Activated T-helper 1 cell treated with anti-CD3 and anti-CD28 coated beads, Interleukin-12 subunit alpha, Interleukin-12 subunit beta, Interleukin-2, Interleukin-4 antibody, amounts not matched to agents 30 ng/mL and 10 ng/mL and 1 ng/mL, durations not matched to agents 14 hours and 24 hours and 36 hours (primary cell): Measurements from ENCODE around the gene ABCF1. TPM values are rescaled to one million over a fixed set of nuclear protein-coding genes. Genes with fewer than 3 reads are reported as not detected.
"Not testable (repeated sequence)": the region's sequence is repeated elsewhere in the genome, so short reads cannot be mapped to it uniquely, and the experiment has no call there.

Experiments used
- DNase-seq: peaks from one replicate; pipeline ENCODE4 v3.0.0; 2021; ENCODE audit warnings: low spot score
- H3K27ac Mint-ChIP-seq: one replicate; pipeline ENCODE4 v1.8.0; 2021; ENCODE audit warnings: mild to moderate bottlenecking, mixed read lengths
- H3K27me3 Mint-ChIP-seq: one replicate; pipeline ENCODE4 v1.8.0; 2022; ENCODE audit warnings: mild to moderate bottlenecking, moderate library complexity, mixed read lengths; ENCODE audit not compliant: insufficient read depth
- H3K36me3 Mint-ChIP-seq: one replicate; pipeline ENCODE4 v1.8.0; 2021; ENCODE audit warnings: low read depth, mixed read lengths
- H3K4me1 Mint-ChIP-seq: one replicate; pipeline ENCODE4 v1.8.0; 2021; ENCODE audit warnings: low read depth, mixed read lengths
- H3K4me3 Mint-ChIP-seq: one replicate; pipeline ENCODE4 v1.8.0; 2021; ENCODE audit warnings: mild to moderate bottlenecking, moderate library complexity, mixed read lengths
- H3K9me3 Mint-ChIP-seq: one replicate; pipeline ENCODE4 v1.8.0; 2021; ENCODE audit warnings: mixed read lengths
- intact Hi-C: fragments of 100-400 bp; cut with micrococcal nuclease; formaldehyde crosslinking; loops from one replicate; pipeline ENCODE4 v1.15.1; 2024
- total RNA-seq: library from RNA; stranded (reverse); gene quantifications from 2 replicates; pipeline ENCODE4 v1.2.3, GENCODE V29; 2022

ABCF1 gene
- 115 and 120 TPM in 2 replicates for total RNA-seq

GRCh38 chr6:30571075-30571761 lies at the start of gene ABCF1:
ABCF1 (plus strand) TSS chr6:30571442; CDS start chr6:30571488, 46 bp downstream.
- intact Hi-C loops: loop anchor here (1.0 to 2.0 kb wide), 8 partner anchors 14 to 587 kb away; partner anchors contain the start of genes HLA-E, MRPS18B, PPP1R10 and PPP1R18
- peaks cover 17% of the 10 kb centered on the region for H3K36me3 Mint-ChIP-seq
- peak; percentile 100 for DNase-seq
- peaks cover 62% of the 10 kb centered on the region for H3K4me1 Mint-ChIP-seq
- no peaks in the 10 kb centered on the region for H3K27me3 Mint-ChIP-seq
- no peaks in the 10 kb centered on the region for H3K9me3 Mint-ChIP-seq
- H3K4me3 Mint-ChIP-seq: peak within 1 kb of the TSS; percentile 98
- peak within 1 kb of the TSS; percentile 98 for H3K27ac Mint-ChIP-seq

- intact Hi-C loops, H3K27me3 Mint-ChIP-seq, DNase-seq, H3K4me3 Mint-ChIP-seq: not testable (repeated sequence)
- peak overlapping the region; percentile 10 for H3K27ac Mint-ChIP-seq
- peaks cover 39% of the 10 kb centered on the region for H3K9me3 Mint-ChIP-seq
- H3K4me1 Mint-ChIP-seq: peaks cover 52% of the 10 kb centered on the region
- H3K36me3 Mint-ChIP-seq: peaks cover 35% of the 10 kb centered on the region
Measured at GRCh38 chr6:30521952-30522351, 49.3 kb upstream of the ABCF1 start.

- not testable (repeated sequence) for H3K4me3 Mint-ChIP-seq
Measured at GRCh38 chr6:30526444-30526843, 44.8 kb upstream of the ABCF1 start.

GRCh38 chr6:30529349-30529875 lies 41.8 kb upstream of the ABCF1 start:
- peak; percentile 44 for DNase-seq
- Mint-ChIP-seq H3K27ac (peak overlapping the region; percentile 96), H3K36me3 (peaks cover 13% of the 10 kb centered on the region), H3K9me3 (peaks cover 10% of the 10 kb centered on the region), H3K4me1 (peaks cover 76% of the 10 kb centered on the region), H3K4me3 (peak overlapping the region; percentile 42)
- H3K27me3 Mint-ChIP-seq: not testable (repeated sequence)
- intact Hi-C loops: loop anchor here (1.0 to 5.0 kb wide), 5 partner anchors 15 to 283 kb away; partner anchors contain the start of gene HLA-E

More at GRCh38 chr6:30526444-30526843, 44.8 kb upstream of the ABCF1 start:
- peaks cover 26% of the 10 kb centered on the region for H3K36me3 Mint-ChIP-seq
- H3K9me3 Mint-ChIP-seq: peaks cover 28% of the 10 kb centered on the region
- intact Hi-C loops: loop anchor here (5.0 kb wide), 2 partner anchors 211 to 286 kb away; no protein-coding TSS in a partner anchor
- DNase-seq, H3K27me3 Mint-ChIP-seq: not testable (repeated sequence)
- H3K27ac Mint-ChIP-seq: peak overlapping the region; percentile 18
- H3K4me1 Mint-ChIP-seq: peaks cover 74% of the 10 kb centered on the region

GRCh38 chr6:30530014-30530413 lies 41.2 kb upstream of the ABCF1 start:
- peaks cover 12% of the 10 kb centered on the region for H3K36me3 Mint-ChIP-seq
- peaks cover 75% of the 10 kb centered on the region for H3K4me1 Mint-ChIP-seq
- H3K27me3 Mint-ChIP-seq: no peaks in the 10 kb centered on the region
- H3K4me3 Mint-ChIP-seq: peak overlapping the region; percentile 35
- peak overlapping the region; percentile 96 for H3K27ac Mint-ChIP-seq
- H3K9me3 Mint-ChIP-seq: peaks cover 4% of the 10 kb centered on the region
- DNase-seq: no peak
- intact Hi-C loops: no loop called here

GRCh38 chr6:30533460-30534294 lies 37.6 kb upstream of the ABCF1 start:
- H3K9me3 Mint-ChIP-seq: no peaks in the 10 kb centered on the region
- intact Hi-C loops: no loop called here
- H3K4me3 Mint-ChIP-seq: peak overlapping the region; percentile 53
- H3K36me3 Mint-ChIP-seq: peaks cover 9% of the 10 kb centered on the region
- no peak for DNase-seq
- peaks cover 52% of the 10 kb centered on the region for H3K4me1 Mint-ChIP-seq
- H3K27ac Mint-ChIP-seq: peak overlapping the region; percentile 55
- H3K27me3 Mint-ChIP-seq: no peaks in the 10 kb centered on the region

- H3K4me3 Mint-ChIP-seq: no peak overlapping the region
- peaks cover 1% of the 10 kb centered on the region for H3K36me3 Mint-ChIP-seq
- H3K27ac Mint-ChIP-seq: no peak overlapping the region
- no peak for DNase-seq
- no peaks in the 10 kb centered on the region for H3K27me3 Mint-ChIP-seq
- H3K4me1 Mint-ChIP-seq: peaks cover 31% of the 10 kb centered on the region
- no peaks in the 10 kb centered on the region for H3K9me3 Mint-ChIP-seq
- intact Hi-C loops: no loop called here
Measured at GRCh38 chr6:30537931-30538330, 33.3 kb upstream of the ABCF1 start.

- Mint-ChIP-seq H3K27ac (peak overlapping the region; percentile 78), H3K9me3 (no peaks in the 10 kb centered on the region), H3K4me1 (peaks cover 39% of the 10 kb centered on the region), H3K4me3 (peak overlapping the region; percentile 81), H3K27me3 (no peaks in the 10 kb centered on the region), H3K36me3 (peaks cover 19% of the 10 kb centered on the region)
- DNase-seq: peak; percentile 69
- intact Hi-C loops: loop anchor here (1.0 kb wide), 6 partner anchors 9 to 56 kb away; partner anchors contain the start of genes ABCF1, GNL1 and HLA-E
Measured at GRCh38 chr6:30541515-30542403, 29.5 kb upstream of the ABCF1 start.

GRCh38 chr6:30542404-30542725 lies 28.9 kb upstream of the ABCF1 start:
- Mint-ChIP-seq H3K4me3 (peak overlapping the region; percentile 81), H3K4me1 (peaks cover 39% of the 10 kb centered on the region), H3K36me3 (peaks cover 20% of the 10 kb centered on the region), H3K27me3 (no peaks in the 10 kb centered on the region), H3K9me3 (no peaks in the 10 kb centered on the region), H3K27ac (peak overlapping the region; percentile 78)
- intact Hi-C loops: no loop called here
- no peak for DNase-seq

- peaks cover 20% of the 10 kb centered on the region for H3K36me3 Mint-ChIP-seq
- peaks cover 36% of the 10 kb centered on the region for H3K4me1 Mint-ChIP-seq
- H3K27me3 Mint-ChIP-seq: no peaks in the 10 kb centered on the region
- intact Hi-C loops: no loop called here
- peak overlapping the region; percentile 15 for H3K4me3 Mint-ChIP-seq
- no peak for DNase-seq
- H3K27ac Mint-ChIP-seq: no peak overlapping the region
- no peaks in the 10 kb centered on the region for H3K9me3 Mint-ChIP-seq
Measured at GRCh38 chr6:30542915-30543314, 28.3 kb upstream of the ABCF1 start.

GRCh38 chr6:30543821-30544220 lies 27.4 kb upstream of the ABCF1 start:
- peaks cover 23% of the 10 kb centered on the region for H3K36me3 Mint-ChIP-seq
- H3K9me3 Mint-ChIP-seq: no peaks in the 10 kb centered on the region
- intact Hi-C loops: loop anchor here (1.0 to 2.0 kb wide), 4 partner anchors 15 to 543 kb away; no protein-coding TSS in a partner anchor
- peaks cover 33% of the 10 kb centered on the region for H3K4me1 Mint-ChIP-seq
- H3K27ac Mint-ChIP-seq: no peak overlapping the region
- no peak for DNase-seq
- no peaks in the 10 kb centered on the region for H3K27me3 Mint-ChIP-seq
- no peak overlapping the region for H3K4me3 Mint-ChIP-seq
